Stimulated activated CD4-positive, alpha-beta T cell treated with anti-CD3 and anti-CD28 coated beads, Interleukin-12 subunit alpha, Interleukin-12 subunit beta, amount 100 ng/mL, for 48 hours (primary cell): ENCODE measurements around the gene NTF3.

Source experiments
- DNase-seq, 3 donors: peaks; one replicate each; pipeline ENCODE4 v3.0.0-alpha.2; 2020; ENCODE audit warnings: low read depth in 2 of 3, low spot score in 1 of 3

The NTF3 gene

DNA sequence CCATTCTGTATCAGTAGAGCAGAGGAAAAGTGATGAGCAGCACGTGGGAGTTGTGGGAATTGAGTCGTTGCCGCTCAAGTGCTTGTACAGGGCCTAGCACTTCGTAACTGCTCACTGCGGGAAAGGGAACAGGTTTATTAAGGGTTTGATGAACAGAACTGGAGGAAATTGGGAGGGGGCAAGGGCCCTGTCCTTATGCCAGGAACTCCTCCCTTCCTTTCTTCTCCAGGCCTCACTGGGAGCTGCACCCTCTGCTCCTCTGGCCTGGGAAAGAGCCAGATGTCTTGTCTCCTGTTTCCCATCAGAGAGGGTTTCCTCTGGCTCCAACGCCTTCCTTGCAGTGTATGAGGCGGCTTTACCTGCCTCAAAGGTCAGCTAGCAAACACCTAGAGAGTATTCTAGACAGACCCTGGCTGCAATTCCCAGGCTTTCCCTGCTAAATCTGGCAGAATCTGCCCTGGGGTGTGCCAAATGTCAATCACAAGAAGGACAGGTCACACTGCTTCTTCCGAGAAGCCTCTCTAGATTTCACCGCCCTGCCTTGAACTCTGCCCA, 78.4 kb downstream of the NTF3 start:
- no peak for DNase-seq

DNA sequence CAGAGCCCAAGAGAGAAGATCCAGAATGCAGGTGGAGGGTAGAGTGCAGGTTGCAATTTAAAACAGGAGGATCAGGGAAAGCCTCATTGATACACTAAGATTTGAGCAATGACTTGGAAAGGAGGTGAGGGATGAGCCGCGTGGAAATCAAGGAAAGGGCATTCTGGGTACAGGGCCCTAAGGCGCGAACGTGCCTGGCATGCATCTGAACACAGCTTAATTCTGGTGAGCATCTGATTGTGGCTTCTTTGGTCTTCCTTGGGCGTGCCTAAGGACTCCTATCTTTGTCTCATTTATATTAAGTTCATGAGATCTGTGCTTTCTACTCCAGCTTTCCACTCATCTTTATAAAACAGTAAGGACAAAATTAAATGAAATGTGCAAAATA, 79.3 kb downstream of the NTF3 start:
- no peak for DNase-seq

GRCh38 chr12:5511644-5512600, 80.0 kb downstream of the NTF3 start:
- DNase-seq = no peak

GRCh38 chr12:5512601-5512970, 80.7 kb downstream of the NTF3 start:
- DNase-seq = no peak

DNA sequence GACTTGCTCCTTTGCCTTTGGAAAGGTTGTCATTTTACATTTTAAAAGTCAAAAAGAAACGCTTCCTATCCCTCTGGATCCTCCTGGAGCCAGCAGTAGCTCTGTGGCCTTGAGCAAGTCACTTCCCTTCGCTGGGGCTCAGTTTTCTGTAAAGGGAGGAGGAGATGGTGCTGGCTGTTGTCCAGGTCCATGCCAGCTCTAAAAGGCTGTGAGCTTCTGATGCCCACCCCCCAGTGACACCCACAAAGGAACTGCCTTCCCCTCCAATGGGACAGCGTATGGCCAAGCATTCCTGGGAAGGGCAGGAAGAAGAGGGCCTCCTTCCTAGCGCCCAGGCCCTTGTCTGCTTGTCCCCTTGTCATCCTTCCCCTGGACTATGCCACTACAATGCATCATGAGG, 81.5 kb downstream of the NTF3 start:
- DNase-seq = no peak

DNA sequence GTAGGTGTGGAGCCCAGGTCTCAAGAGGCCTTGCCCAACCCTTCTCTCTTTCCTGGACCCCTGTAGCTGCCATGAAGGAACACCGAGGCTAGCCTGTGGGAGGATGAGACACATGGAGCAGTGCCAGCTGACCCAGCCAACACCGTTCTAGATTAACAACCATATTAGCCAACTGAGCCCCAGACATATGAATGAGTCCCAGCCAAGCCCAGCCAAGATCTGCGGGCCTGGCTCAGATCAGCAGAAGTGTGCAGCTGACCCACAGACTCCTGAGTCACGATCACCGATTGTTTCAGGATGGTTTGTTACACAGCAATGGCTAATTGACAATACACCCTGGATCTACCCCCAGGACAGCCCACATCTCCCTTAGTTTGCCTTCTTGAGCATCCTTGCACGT, 82.1 kb downstream of the NTF3 start:
- DNase-seq = no peak

GRCh38 chr12:5514545-5514944, 82.6 kb downstream of the NTF3 start:
- no peak for DNase-seq

- DNase-seq = no peak
Observed at GRCh38 chr12:5515458-5515857, 83.5 kb downstream of the NTF3 start.

- no peak for DNase-seq
Observed at GRCh38 chr12:5516371-5517241, 84.7 kb downstream of the NTF3 start.

DNA sequence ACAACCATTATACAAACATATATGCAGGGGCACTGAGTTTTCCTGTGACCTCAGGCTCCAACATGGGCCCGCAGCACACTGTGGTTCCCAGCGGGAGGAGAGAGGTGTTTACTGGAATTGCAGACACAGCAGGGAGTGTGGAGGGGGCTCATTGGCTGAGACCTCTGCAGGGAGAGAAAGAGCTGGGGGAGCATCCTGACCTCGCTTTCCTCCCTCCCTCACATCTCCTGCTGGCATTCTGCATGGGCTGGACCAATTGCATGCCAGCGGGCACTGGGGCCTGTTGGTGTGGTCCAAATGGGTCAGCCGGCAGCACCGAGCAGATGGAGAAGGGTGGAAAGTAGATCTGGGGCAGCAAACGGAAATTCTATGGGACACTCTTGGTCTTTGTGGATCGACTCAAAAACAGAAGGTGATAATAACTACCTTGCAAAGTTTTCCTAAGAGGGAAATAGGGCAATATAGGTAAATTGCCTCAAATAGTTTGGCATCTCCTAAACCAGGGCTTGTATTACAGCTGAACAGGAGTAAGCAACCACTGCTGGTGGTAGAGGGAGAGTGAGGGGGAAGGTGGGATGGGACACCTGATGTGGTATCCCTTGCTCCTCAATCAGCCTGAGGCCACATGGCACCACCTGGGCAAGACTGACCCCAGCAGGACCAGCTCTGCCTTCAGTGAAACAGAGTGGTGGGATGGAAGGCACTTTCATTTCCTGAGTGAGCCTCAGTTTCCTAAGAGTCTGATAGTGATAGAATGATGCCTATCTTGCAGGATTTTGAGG, 86.9 kb downstream of the NTF3 start:
- no peak for DNase-seq

DNA sequence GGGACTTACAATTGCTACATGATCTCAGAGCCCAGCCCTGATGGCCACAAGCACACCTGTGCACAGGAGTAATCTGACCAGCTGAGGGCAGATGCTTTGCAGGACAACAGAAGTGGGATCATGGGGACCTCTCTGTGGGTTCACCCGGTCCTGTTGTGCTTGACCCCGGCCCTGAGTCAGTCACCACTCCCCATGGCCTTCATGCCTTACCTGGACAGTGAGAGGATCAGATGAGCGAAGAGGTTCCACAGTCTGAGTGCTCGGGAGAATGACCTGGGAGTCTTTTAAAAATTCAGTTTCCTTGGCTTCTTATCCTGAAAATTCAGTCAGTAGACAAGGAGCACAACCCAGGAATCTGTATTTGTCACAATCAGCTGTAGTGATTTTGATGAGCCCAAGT, 88.1 kb downstream of the NTF3 start:
- no peak for DNase-seq

DNA sequence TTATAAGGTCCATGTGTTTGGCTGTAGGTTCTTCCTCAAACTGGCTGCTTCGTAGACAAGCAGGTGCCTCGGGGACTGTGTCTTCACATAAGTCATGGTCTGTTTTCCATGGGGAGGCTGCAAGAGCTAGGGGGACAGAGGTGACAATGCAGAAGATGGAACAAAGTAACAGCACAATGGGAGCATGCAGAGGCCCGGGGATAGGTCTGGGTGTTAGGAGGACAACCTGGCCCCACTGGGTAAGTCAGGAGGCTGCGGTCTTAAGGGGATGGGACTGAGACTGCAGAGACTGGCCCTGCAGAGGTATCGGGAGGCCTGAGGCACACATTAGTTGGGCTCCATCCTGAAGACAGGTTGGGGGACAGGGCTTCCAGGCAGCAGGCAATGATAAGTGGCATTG, 88.9 kb downstream of the NTF3 start:
- no peak for DNase-seq

DNA sequence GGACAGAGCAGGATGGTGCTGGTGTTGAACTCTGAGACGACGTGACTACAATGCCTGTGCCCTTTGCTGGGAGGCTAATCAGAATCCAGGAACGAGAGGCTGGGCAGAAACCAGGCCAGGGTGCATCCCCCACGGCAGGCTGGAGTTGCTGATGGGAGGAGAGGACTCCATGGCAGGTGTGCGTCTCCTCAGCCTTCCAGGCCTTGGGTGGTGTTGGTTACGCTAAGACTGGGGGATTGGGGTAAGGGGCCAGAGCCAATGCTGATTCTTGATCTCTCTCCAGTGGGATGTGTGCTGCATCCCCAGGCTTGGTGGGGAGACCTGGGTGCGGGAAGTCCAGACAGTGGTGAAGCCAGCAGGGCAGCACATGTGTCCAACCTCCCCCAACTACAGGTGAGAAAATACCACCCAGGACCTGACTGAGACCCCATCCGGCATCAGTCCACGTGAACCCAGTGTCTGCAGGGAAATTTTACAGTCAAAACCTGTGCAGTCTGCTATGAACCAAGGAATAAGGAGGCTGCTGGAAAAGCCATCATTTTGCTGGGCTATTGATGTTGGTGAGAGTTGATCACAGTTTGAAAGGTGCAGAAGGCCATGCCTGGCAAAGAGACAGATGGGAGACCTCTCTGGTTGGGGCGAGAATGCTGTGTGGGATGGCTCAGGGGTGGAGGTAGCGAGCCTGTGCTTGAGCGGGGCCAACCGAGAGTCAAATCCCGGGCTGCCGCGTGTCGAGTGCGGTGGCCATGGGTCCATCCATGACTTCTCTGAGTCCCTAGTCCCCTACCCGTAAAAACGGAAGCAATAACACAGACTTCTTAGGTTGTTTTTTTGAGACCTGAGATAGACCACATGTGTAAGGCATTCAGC, 89.8 kb downstream of the NTF3 start:
- no peak for DNase-seq

GRCh38 chr12:5522432-5523335, 90.8 kb downstream of the NTF3 start:
- no peak for DNase-seq

- DNase-seq = no peak
Observed at GRCh38 chr12:5523396-5524115, 91.6 kb downstream of the NTF3 start.

DNA sequence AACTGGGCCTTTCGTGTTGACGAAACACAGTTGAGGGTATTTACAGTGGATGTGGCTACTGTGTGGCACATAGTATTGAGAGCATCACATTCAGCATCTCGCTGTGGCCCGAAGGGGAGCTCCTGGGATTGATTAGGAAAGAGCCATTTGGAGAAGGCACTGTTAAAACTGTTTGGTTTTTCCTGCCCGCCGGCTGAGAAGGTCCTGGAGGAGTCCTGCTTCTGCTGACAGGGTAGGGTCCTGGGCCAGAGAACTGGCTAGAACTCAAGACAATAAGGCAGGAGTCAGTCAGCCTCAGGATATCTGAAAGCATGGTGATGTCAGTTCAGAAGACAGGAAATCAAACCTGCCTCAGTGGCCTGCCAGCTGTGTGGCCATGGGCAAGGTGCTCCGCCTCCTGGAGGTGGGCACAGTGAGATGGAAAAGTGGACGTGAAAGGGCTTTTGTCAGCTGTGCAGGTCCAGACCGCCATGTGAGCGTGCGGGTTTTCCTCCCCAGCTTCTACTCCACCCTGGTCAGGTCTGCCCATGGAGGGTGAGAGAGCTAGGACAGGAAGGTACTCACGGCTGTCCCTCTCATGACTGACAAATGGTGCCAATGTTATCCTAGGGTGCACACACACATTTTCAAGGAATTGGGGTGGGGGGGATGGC, 92.3 kb downstream of the NTF3 start:
- no peak for DNase-seq

DNA sequence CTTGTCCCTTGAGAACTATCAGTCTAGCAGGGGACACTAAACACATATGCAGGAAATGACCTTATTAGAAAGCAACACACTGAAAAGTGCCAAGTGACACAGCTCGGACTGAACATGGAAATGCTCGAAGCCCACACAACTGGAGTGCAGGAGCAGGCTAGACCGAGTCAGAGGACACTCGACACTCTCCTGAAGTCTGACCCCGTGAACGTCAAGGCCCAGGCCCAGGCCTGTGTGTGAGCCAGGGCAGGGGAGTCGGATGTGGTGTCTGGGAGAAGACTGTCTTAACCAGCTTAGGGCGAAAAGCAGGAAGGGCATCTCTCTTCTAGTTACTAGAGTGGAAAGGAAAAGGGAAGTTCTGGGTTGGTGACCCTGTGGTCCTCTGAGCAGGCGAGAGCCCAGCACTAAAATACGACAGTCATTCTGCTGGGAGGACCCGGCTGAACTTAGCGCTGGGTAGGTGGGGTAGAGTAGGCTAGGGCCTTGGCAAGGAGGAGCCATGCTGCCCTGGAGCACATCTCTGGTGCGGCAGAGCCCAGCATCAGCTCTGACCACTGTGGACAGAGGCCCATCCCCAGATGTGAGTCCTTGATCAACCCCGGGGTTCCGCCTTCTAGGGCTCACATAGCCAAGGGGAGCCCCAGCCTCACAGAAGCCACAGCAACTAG, 93.0 kb downstream of the NTF3 start:
- DNase-seq = no peak
